BLaER1 (cell line): Measurements from ENCODE around the gene TMEM250.
"Not testable (repeated sequence)": the region's sequence is repeated elsewhere in the genome, so short reads cannot be mapped to it uniquely, and the experiment has no call there.

ENCODE experiments used
- H3K27ac ChIP-seq: shearing (Covaris generic); formaldehyde crosslinking; 2 replicates; pipeline ENCODE4 v1.8.1; 2022
- H3K27me3 ChIP-seq: shearing (Covaris generic); formaldehyde crosslinking; 2 replicates; pipeline ENCODE4 v1.8.1; 2022
- H3K36me3 ChIP-seq: shearing (Covaris generic); formaldehyde crosslinking; 2 replicates; pipeline ENCODE4 v1.8.1; 2022
- H3K4me1 ChIP-seq: shearing (Covaris generic); formaldehyde crosslinking; 2 replicates; pipeline ENCODE4 v1.8.1; 2022
- H3K4me2 ChIP-seq: shearing (Covaris generic); formaldehyde crosslinking; 2 replicates; pipeline ENCODE4 v1.8.1; 2022
- H3K4me3 ChIP-seq: shearing (Covaris generic); formaldehyde crosslinking; 2 replicates; pipeline ENCODE4 v1.8.1; 2022
- H3K9ac ChIP-seq: shearing (Covaris generic); formaldehyde crosslinking; 2 replicates; pipeline ENCODE4 v1.8.1; 2022
- H3K9me3 ChIP-seq: shearing (Covaris generic); formaldehyde crosslinking; 2 replicates; pipeline ENCODE4 v1.8.1; 2022
- H4K20me1 ChIP-seq: shearing (Covaris generic); formaldehyde crosslinking; 2 replicates; pipeline ENCODE4 v1.8.1; 2022
- Cebpa-rat ChIP-seq: shearing (Covaris generic); IDR thresholded peaks from 2 replicates; pipeline ENCODE4 v1.8.1; 2022

The TMEM250 gene

DNA sequence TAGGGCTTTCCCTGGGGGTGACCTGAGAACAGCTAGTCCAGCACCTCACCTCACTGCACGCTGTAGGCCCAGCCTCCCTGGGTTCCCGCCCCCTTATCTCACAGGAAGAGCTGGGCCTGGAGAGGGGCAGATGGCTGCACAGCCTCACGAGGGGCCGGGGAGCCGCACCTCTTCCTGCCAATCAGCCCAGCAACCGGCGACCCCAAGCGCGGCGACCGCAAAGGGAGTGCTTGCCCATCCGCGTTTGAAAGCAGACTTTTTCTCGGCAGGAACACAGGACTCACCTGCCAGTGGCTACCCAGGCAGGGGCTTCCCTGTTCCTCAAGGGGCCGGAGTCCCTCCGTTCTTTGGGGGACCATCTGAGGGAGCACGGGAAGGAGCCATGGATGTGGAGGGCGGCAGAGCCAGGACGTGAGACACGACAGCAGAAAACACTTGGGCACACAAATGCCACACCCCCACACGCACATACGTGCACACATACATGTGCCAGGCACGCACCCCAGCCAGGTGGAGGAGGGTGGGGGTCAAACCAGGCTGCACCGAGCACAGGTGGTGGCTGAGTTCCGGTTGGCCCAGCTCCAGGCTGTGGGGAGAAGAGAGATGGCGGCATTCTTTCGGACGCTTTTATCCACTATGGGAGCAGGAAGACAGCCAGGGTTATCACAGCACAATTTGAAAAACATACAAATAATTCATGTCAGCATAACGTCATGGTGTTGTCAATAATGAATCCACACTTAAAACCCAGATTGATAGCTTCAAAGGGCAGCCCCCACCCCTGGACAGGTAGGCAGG, 11.3 kb downstream of the TMEM250 start:
- peaks cover 93% of the 10 kb centered on the region for H3K4me1 ChIP-seq

GRCh38 chr9:136105398-136106135, 13.1 kb downstream of the TMEM250 start:
- Histone ChIP-seq H3K4me1 (peaks cover 82% of the 10 kb centered on the region), H3K4me2 (peak overlapping the region; percentile 89), H3K27me3 (no peaks in the 10 kb centered on the region), H3K9me3 (no peaks in the 10 kb centered on the region), H3K4me3 (peak overlapping the region; percentile 38), H3K9ac (peak overlapping the region; percentile 30; the same call in 1 of the 2 replicates), H3K27ac (peak overlapping the region; percentile 82), H4K20me1 (no peaks in the 10 kb centered on the region), H3K36me3 (no peaks in the 10 kb centered on the region)
- TF ChIP-seq Cebpa-rat = no peak

More for the DNA sequence above, 11.3 kb downstream of the TMEM250 start:
- peak overlapping the region; percentile 86 for H3K27ac ChIP-seq
- no peak for TF ChIP-seq Cebpa-rat
- peak overlapping the region; percentile 89 for H3K4me2 ChIP-seq
- H3K9me3 ChIP-seq = no peaks in the 10 kb centered on the region
- H3K27me3 ChIP-seq = no peaks in the 10 kb centered on the region
- peak overlapping the region; percentile 51 for H3K9ac ChIP-seq
- peak overlapping the region; percentile 41 for H3K4me3 ChIP-seq
- H4K20me1 ChIP-seq = no peaks in the 10 kb centered on the region
- no peaks in the 10 kb centered on the region for H3K36me3 ChIP-seq

- peak overlapping the region; percentile 89 for H3K4me2 ChIP-seq
- H3K9me3 ChIP-seq = no peaks in the 10 kb centered on the region
- H4K20me1 ChIP-seq = no peaks in the 10 kb centered on the region
- H3K9ac ChIP-seq = peak overlapping the region; percentile 30; the same call in 1 of the 2 replicates
- no peaks in the 10 kb centered on the region for H3K27me3 ChIP-seq
- no peak for TF ChIP-seq Cebpa-rat
- H3K36me3 ChIP-seq = no peaks in the 10 kb centered on the region
- peak overlapping the region; percentile 82 for H3K27ac ChIP-seq
- peak overlapping the region; percentile 38; the same call in 1 of the 2 replicates for H3K4me3 ChIP-seq
- H3K4me1 ChIP-seq = peaks cover 82% of the 10 kb centered on the region
Observed at GRCh38 chr9:136104916-136105315, 13.8 kb downstream of the TMEM250 start.

DNA sequence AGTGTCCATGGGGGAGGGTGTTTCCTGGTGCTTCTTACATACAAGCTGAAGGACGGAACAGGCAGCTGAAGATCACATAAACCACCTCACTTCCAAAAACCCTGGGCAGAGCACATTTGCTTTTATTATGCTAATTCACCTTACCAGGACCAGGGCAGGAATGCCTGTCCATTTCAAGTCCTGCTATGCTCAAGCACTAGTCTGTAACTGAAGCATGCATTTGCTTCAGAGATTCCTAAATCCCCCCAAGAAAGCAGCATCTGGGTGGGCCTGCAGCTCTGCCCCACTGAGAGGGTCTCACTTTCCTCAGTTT, 14.2 kb downstream of the TMEM250 start:
- H4K20me1 ChIP-seq = no peaks in the 10 kb centered on the region
- H3K27ac ChIP-seq = no peak overlapping the region
- no peaks in the 10 kb centered on the region for H3K36me3 ChIP-seq
- no peak overlapping the region for H3K4me3 ChIP-seq
- peak overlapping the region; percentile 30; the same call in 1 of the 2 replicates for H3K9ac ChIP-seq
- peaks cover 81% of the 10 kb centered on the region for H3K4me1 ChIP-seq
- no peaks in the 10 kb centered on the region for H3K27me3 ChIP-seq
- TF ChIP-seq Cebpa-rat = no peak
- no peaks in the 10 kb centered on the region for H3K9me3 ChIP-seq
- H3K4me2 ChIP-seq = peak overlapping the region; percentile 89

GRCh38 chr9:136103651-136104487, 14.8 kb downstream of the TMEM250 start:
- peaks cover 80% of the 10 kb centered on the region for H3K4me1 ChIP-seq
- peaks cover 3% of the 10 kb centered on the region for H3K27me3 ChIP-seq
- H3K4me3 ChIP-seq = no peak overlapping the region
- H3K27ac ChIP-seq = no peak overlapping the region
- H3K9me3 ChIP-seq = no peaks in the 10 kb centered on the region
- H3K4me2 ChIP-seq = peak overlapping the region; percentile 89
- no peaks in the 10 kb centered on the region for H3K36me3 ChIP-seq
- TF ChIP-seq Cebpa-rat = no peak
- no peak overlapping the region for H3K9ac ChIP-seq
- H4K20me1 ChIP-seq = no peaks in the 10 kb centered on the region

GRCh38 chr9:136101615-136102074, 17.0 kb downstream of the TMEM250 start:
- H4K20me1 ChIP-seq, H3K9me3 ChIP-seq, H3K27ac ChIP-seq, H3K36me3 ChIP-seq, H3K9ac ChIP-seq, H3K4me3 ChIP-seq, H3K4me2 ChIP-seq: not testable (repeated sequence)
- H3K4me1 ChIP-seq = peaks cover 62% of the 10 kb centered on the region
- H3K27me3 ChIP-seq = peaks cover 22% of the 10 kb centered on the region

- H3K4me2 ChIP-seq = peak overlapping the region; percentile 34; the same call in 1 of the 2 replicates
- no peak overlapping the region for H3K4me3 ChIP-seq
- no peak for TF ChIP-seq Cebpa-rat
- peaks cover 29% of the 10 kb centered on the region for H3K27me3 ChIP-seq
- H3K36me3 ChIP-seq = no peaks in the 10 kb centered on the region
- no peak overlapping the region for H3K9ac ChIP-seq
- H3K9me3 ChIP-seq = no peaks in the 10 kb centered on the region
- no peaks in the 10 kb centered on the region for H4K20me1 ChIP-seq
- H3K4me1 ChIP-seq = peaks cover 56% of the 10 kb centered on the region
- H3K27ac ChIP-seq = no peak overlapping the region
Observed at GRCh38 chr9:136100700-136101614, 17.7 kb downstream of the TMEM250 start.

DNA sequence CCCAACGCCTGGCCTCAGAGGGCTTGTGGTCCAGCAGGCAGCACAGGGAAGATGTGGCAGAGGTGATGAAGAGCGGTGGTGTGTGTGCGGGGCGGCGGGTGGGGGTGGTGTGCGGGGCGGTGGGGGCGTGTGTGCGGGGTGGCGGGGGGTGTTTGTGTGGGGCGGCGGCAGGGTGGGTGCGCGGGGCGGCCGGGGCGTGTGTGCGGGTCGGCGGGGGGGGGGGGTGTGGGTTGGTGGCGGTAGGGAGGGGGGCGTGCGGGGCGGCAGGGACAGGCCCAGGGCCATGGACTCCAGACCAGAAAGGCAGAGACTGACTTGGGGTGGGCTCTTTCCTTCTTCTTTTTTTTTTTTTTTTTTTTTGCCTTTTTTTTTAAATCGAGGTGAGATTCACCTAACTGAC, 19.1 kb downstream of the TMEM250 start:
- H4K20me1 ChIP-seq = 0 out of 2 replicates have a peak, but pooled peaks cover under 1% of the 10 kb centered on the region
- peaks cover 43% of the 10 kb centered on the region for H3K27me3 ChIP-seq
- no peak overlapping the region; the same call in 1 of the 2 replicates for H3K9ac ChIP-seq
- peaks cover 43% of the 10 kb centered on the region for H3K4me1 ChIP-seq
- H3K9me3 ChIP-seq = no peaks in the 10 kb centered on the region
- TF ChIP-seq Cebpa-rat = no peak
- H3K27ac ChIP-seq = no peak overlapping the region
- H3K4me3 ChIP-seq = no peak overlapping the region
- no peaks in the 10 kb centered on the region for H3K36me3 ChIP-seq
- peak overlapping the region; percentile 54 for H3K4me2 ChIP-seq
